Pancreas (tissue), 10 donors: ENCODE measurements around the gene KRTAP19-1. TPM values are rescaled to one million over a fixed set of nuclear protein-coding genes. Genes with fewer than 3 reads are reported as not detected.

Experiments
- ATAC-seq, 4 donors: fragments of 200-7000 bp; cut with Tn5 transposase; one replicate each; pipeline versions ENCODE4 v1.8.0 to v1.9.1; 2020; ENCODE audit warnings: mild to moderate bottlenecking in 4 of 4, moderate library complexity in 4 of 4
- DNase-seq, 6 donors: peaks; one replicate each; pipeline ENCODE4 v3.0.0-alpha.2; 2020
- FAIRE-seq: peaks from 2 replicates; lab custom pipeline; 2012; peaks lifted over from hg19 to GRCh38; lab: Jason Lieb, UNC
- H3K27ac ChIP-seq, 4 donors: fragments of 200-600 bp; sonication (generic); 1 replicate in 3 of 4; 2 replicates in 1 of 4; pipeline versions ENCODE4 v1.5.0 to v1.8.0; 2020
- H3K27me3 ChIP-seq, 4 donors: fragments of 200-600 bp; one replicate each; pipeline ENCODE4 v1.8.0; 2021
- H3K36me3 ChIP-seq, 3 donors: fragments of 200-600 bp; sonication (generic) in 1 of 3; one replicate each; pipeline versions ENCODE4 v1.5.0 to v1.8.0; 2020 to 2021
- H3K4me1 ChIP-seq, 3 donors: fragments of 200-600 bp; one replicate each; pipeline ENCODE4 v1.8.0; 2021
- H3K4me3 ChIP-seq, 4 donors: fragments of 200-600 bp; sonication (generic) in 2 of 4; one replicate each; pipeline versions ENCODE4 v1.5.0 to v1.8.0; 2020 to 2021
- H3K9me3 ChIP-seq, 4 donors: fragments of 200-600 bp; one replicate each; pipeline ENCODE4 v1.8.0; 2021
- CTCF ChIP-seq, 4 donors: fragments of 200-600 bp; sonication (generic) in 3 of 4; IDR thresholded peaks; one replicate each; pipeline versions ENCODE4 v1.5.0 to v1.8.0; 2021; ENCODE audit warnings: antibody characterized with exemption in 4 of 4
- WGBS, 2 donors: extraction: QIAGEN DNeasy Blood & Tissue Kit; methylation state at CpG; one replicate each; pipeline ENCODE4 v1.1.7; 2013; 5-methylcytosine and 5-hydroxymethylcytosine counted together
- intact Hi-C, 3 donors: fragments of 100-400 bp; cut with DNase I; formaldehyde crosslinking; loops; one replicate each; pipeline versions ENCODE4 v1.11.1 to v1.14.2; 2022
- polyA plus RNA-seq, 2 donors: library from polyadenylated mRNA; stranded (reverse); fragments of 200-250 nt; gene quantifications; one replicate each; pipeline ENCODE4 v1.2.3, GENCODE V29; 2013
- total RNA-seq, 6 donors: library from RNA; stranded (reverse); fragmentation: NEBNext Ultra II Directional in 4 of 6; extraction: Animal tissue kit (Norgen Biotek cat#: 25700) in 4 of 6; gene quantifications; one replicate each; pipeline versions ENCODE4 v1.2.1 to v1.2.4, GENCODE V29; 2021 to 2023
- donor health status: healthy with polysubstance abuse.
- donor health status: DM: no; HTN: no; CAD: no; lungs with moderate emphysema.
- donor health status: DM: no; HTN: no; CAD: no.
- donor health status: control.
- donor health status: control.
- donor health status: Bipolar disorder and iron deficiency.
- donor health status: DM: yes; HTN: yes; CAD: no.
- donor health status: DM: no; HTN: no; CAD: no.
- donor health status: DM: no; HTN: no; CAD: no.
- donor health status: DM: yes; HTN: yes; CAD: no.

Gene KRTAP19-1
- total and polyA plus RNA-seq, 8 donors = not detected

- H3K27ac ChIP-seq = no peak overlapping the region
- WGBS, 2 donors = 23 to 24% methylated on average over 10 of the region's 10 CpGs
- ATAC-seq = peak; percentile 63 to 91 (median 73)
- H3K9me3 ChIP-seq = no peaks in the 10 kb centered on the region
- no peak overlapping the region for H3K4me3 ChIP-seq
- no peak for FAIRE-seq
- H3K27me3 ChIP-seq = no peaks in the 10 kb centered on the region
- TF ChIP-seq CTCF (IDR thresholded peaks at IDR 0.05) = peak; percentile 27 to 55 (median 42)
- intact Hi-C loops = no loop called here
- H3K4me1 ChIP-seq = no peaks in the 10 kb centered on the region
- H3K36me3 ChIP-seq = no peaks in the 10 kb centered on the region
- peak in 3 of 6 donors; percentile 9 to 35 (median 23) for DNase-seq
Measured at GRCh38 chr21:30434033-30434631, 46.0 kb downstream of the KRTAP19-1 start.

- DNase-seq (peak in 1 of 6 donors; percentile 25), ATAC-seq (no peak), FAIRE-seq (no peak)
- Histone ChIP-seq H3K9me3 (no peaks in the 10 kb centered on the region), H3K36me3 (no peaks in the 10 kb centered on the region), H3K4me3 (no peak within 1 kb of the TSS), H3K27ac (no peak within 1 kb of the TSS), H3K4me1 (no peaks in the 10 kb centered on the region), H3K27me3 (no peaks in the 10 kb centered on the region)
- no peak for TF ChIP-seq CTCF (IDR thresholded peaks at IDR 0.05)
- WGBS, 2 donors = 59 to 75% methylated on average over 9 of the region's 9 CpGs
- intact Hi-C loops = no loop called here
Measured at GRCh38 chr21:30430170-30430655, 50.0 kb downstream of the KRTAP19-1 start, which contains the start of gene KRTAP13-4. TSS of gene KRTAP13-4 (plus strand) at chr21:30430220. CDS start at chr21:30430276, 56 bp downstream.

Other genes with a start within 250 kb of the KRTAP19-1 start
- gene KRTAP24-1, start 197.4 kb downstream of the KRTAP19-1 start, total RNA-seq = not detected
- not detected for gene KRTAP24-1, start 197.4 kb downstream of the KRTAP19-1 start, polyA plus RNA-seq
- not detected for gene KRTAP25-1, start 190.9 kb downstream of the KRTAP19-1 start, total RNA-seq
- not detected for gene KRTAP25-1, start 190.9 kb downstream of the KRTAP19-1 start, polyA plus RNA-seq
- not detected for gene KRTAP26-1, start 160.1 kb downstream of the KRTAP19-1 start, total RNA-seq
- not detected for gene KRTAP26-1, start 160.1 kb downstream of the KRTAP19-1 start, polyA plus RNA-seq
- gene KRTAP27-1, start 142.7 kb downstream of the KRTAP19-1 start, total RNA-seq = not detected
- gene KRTAP27-1, start 142.7 kb downstream of the KRTAP19-1 start, polyA plus RNA-seq = not detected
- gene KRTAP23-1, start 131.8 kb downstream of the KRTAP19-1 start, total RNA-seq = not detected
- gene KRTAP23-1, start 131.8 kb downstream of the KRTAP19-1 start, polyA plus RNA-seq = not detected
- not detected for gene KRTAP13-2, start 108.1 kb downstream of the KRTAP19-1 start, total RNA-seq
- not detected for gene KRTAP13-2, start 108.1 kb downstream of the KRTAP19-1 start, polyA plus RNA-seq
- not detected for gene KRTAP13-1, start 84.3 kb downstream of the KRTAP19-1 start, total RNA-seq
- gene KRTAP13-1, start 84.3 kb downstream of the KRTAP19-1 start, polyA plus RNA-seq = not detected
- not detected for gene KRTAP13-3, start 54.4 kb downstream of the KRTAP19-1 start, total RNA-seq
- gene KRTAP13-3, start 54.4 kb downstream of the KRTAP19-1 start, polyA plus RNA-seq = not detected
- not detected for gene KRTAP13-4, start 50.1 kb downstream of the KRTAP19-1 start, total RNA-seq
- gene KRTAP13-4, start 50.1 kb downstream of the KRTAP19-1 start, polyA plus RNA-seq = not detected
- not detected for gene KRTAP15-1, start 40.1 kb downstream of the KRTAP19-1 start, total RNA-seq
- not detected for gene KRTAP15-1, start 40.1 kb downstream of the KRTAP19-1 start, polyA plus RNA-seq
- gene KRTAP19-2, start 7.1 kb upstream of the KRTAP19-1 start, total RNA-seq = not detected
- not detected for gene KRTAP19-2, start 7.1 kb upstream of the KRTAP19-1 start, polyA plus RNA-seq
- gene KRTAP19-3, start 11.6 kb upstream of the KRTAP19-1 start, total RNA-seq = not detected
- gene KRTAP19-3, start 11.6 kb upstream of the KRTAP19-1 start, polyA plus RNA-seq = not detected
- gene KRTAP19-4, start 16.8 kb upstream of the KRTAP19-1 start, total RNA-seq = not detected
- gene KRTAP19-4, start 16.8 kb upstream of the KRTAP19-1 start, polyA plus RNA-seq = not detected
- gene KRTAP19-5, start 21.8 kb upstream of the KRTAP19-1 start, total RNA-seq = not detected
- gene KRTAP19-5, start 21.8 kb upstream of the KRTAP19-1 start, polyA plus RNA-seq = not detected
- gene KRTAP19-6, start 61.5 kb upstream of the KRTAP19-1 start, total RNA-seq = not detected
- gene KRTAP19-6, start 61.5 kb upstream of the KRTAP19-1 start, polyA plus RNA-seq = not detected
- not detected for gene KRTAP19-7, start 80.9 kb upstream of the KRTAP19-1 start, total RNA-seq
- not detected for gene KRTAP19-7, start 80.9 kb upstream of the KRTAP19-1 start, polyA plus RNA-seq
- gene KRTAP22-2, start 110.0 kb upstream of the KRTAP19-1 start, total RNA-seq = not detected
- gene KRTAP22-2, start 110.0 kb upstream of the KRTAP19-1 start, polyA plus RNA-seq = not detected
- gene KRTAP6-3, start 112.1 kb upstream of the KRTAP19-1 start, total RNA-seq = not detected
- gene KRTAP6-3, start 112.1 kb upstream of the KRTAP19-1 start, polyA plus RNA-seq = not detected
- not detected for gene KRTAP6-2, start 118.5 kb upstream of the KRTAP19-1 start, total RNA-seq
- gene KRTAP6-2, start 118.5 kb upstream of the KRTAP19-1 start, polyA plus RNA-seq = not detected
- not detected for gene KRTAP22-1, start 120.7 kb upstream of the KRTAP19-1 start, total RNA-seq
- not detected for gene KRTAP22-1, start 120.7 kb upstream of the KRTAP19-1 start, polyA plus RNA-seq
- gene KRTAP6-1, start 133.6 kb upstream of the KRTAP19-1 start, total RNA-seq = not detected
- gene KRTAP6-1, start 133.6 kb upstream of the KRTAP19-1 start, polyA plus RNA-seq = not detected
- gene KRTAP20-1, start 136.1 kb upstream of the KRTAP19-1 start, total RNA-seq = not detected
- not detected for gene KRTAP20-1, start 136.1 kb upstream of the KRTAP19-1 start, polyA plus RNA-seq
- not detected for gene KRTAP20-4, start 140.3 kb upstream of the KRTAP19-1 start, total RNA-seq
- not detected for gene KRTAP20-4, start 140.3 kb upstream of the KRTAP19-1 start, polyA plus RNA-seq
- gene KRTAP20-2, start 154.8 kb upstream of the KRTAP19-1 start, total RNA-seq = not detected
- not detected for gene KRTAP20-2, start 154.8 kb upstream of the KRTAP19-1 start, polyA plus RNA-seq
- gene KRTAP20-3, start 162.5 kb upstream of the KRTAP19-1 start, total RNA-seq = not detected
- gene KRTAP20-3, start 162.5 kb upstream of the KRTAP19-1 start, polyA plus RNA-seq = not detected
- not detected for gene KRTAP21-3, start 238.4 kb upstream of the KRTAP19-1 start, total RNA-seq
- not detected for gene KRTAP21-3, start 238.4 kb upstream of the KRTAP19-1 start, polyA plus RNA-seq